H1 (cell line): ENCODE data around the gene UMOD. TPM values are rescaled to one million over a fixed set of nuclear protein-coding genes. Genes with fewer than 3 reads are reported as not detected.

ENCODE experiments used
- CTCF ChIA-PET: fragments of 300-600 bp; sonication (Branson Sonifier 250); formaldehyde crosslinking; loops from one replicate; lab custom pipeline; 2021; ENCODE audit not compliant: partially characterized antibody; lab: Charles Lee
- POLR2A ChIA-PET: fragments of 300-600 bp; sonication (Branson Sonifier 250); formaldehyde crosslinking; loops from one replicate; lab custom pipeline; 2021; ENCODE audit warnings: inconsistent platforms; ENCODE audit not compliant: partially characterized antibody; lab: Charles Lee
- DNase-seq, 2 experiments: peaks; one replicate each; pipeline versions ENCODE4 v3.0.0 to v3.0.0-alpha.2; 2010 to 2022; ENCODE audit warnings: low spot score in 2 of 2, low read depth in 1 of 2, mixed read lengths in 1 of 2
- FAIRE-seq: peaks from 2 replicates; lab custom pipeline; 2011; peaks lifted over from hg19 to GRCh38; lab: Jason Lieb, UNC
- H2AFZ ChIP-seq: 2 replicates; pipeline ENCODE4 v1.8.1; 2012; ENCODE audit warnings: low read length, inconsistent platforms
- H2AK5ac ChIP-seq: 2 replicates; pipeline ENCODE4 v1.6.1; 2013; ENCODE audit warnings: low read depth, low read length
- H2BK120ac ChIP-seq: replicated peaks from 2 replicates; pipeline ENCODE3; 2013; ENCODE audit warnings: low read depth, low read length, inconsistent platforms
- H2BK12ac ChIP-seq: 2 replicates; pipeline ENCODE4 v1.6.1; 2013; ENCODE audit warnings: low read depth, low read length
- H2BK15ac ChIP-seq: 2 replicates; pipeline ENCODE4 v1.6.1; 2013; ENCODE audit warnings: low read length
- H2BK20ac ChIP-seq: 2 replicates; pipeline ENCODE4 v1.6.1; 2013; ENCODE audit warnings: low read length
- H2BK5ac ChIP-seq: 2 replicates; pipeline ENCODE4 v1.6.1; 2013; ENCODE audit warnings: low read depth, low read length
- H3K14ac ChIP-seq: 2 replicates; pipeline ENCODE4 v1.6.1; 2013; ENCODE audit warnings: inconsistent platforms; ENCODE audit not compliant: insufficient read length
- H3K18ac ChIP-seq: 2 replicates; pipeline ENCODE4 v1.6.1; 2013; ENCODE audit warnings: low read length; ENCODE audit errors: extremely low read depth
- H3K23ac ChIP-seq: 2 replicates; pipeline ENCODE4 v1.6.1; 2013; ENCODE audit warnings: inconsistent platforms; ENCODE audit not compliant: insufficient read length
- H3K23me2 ChIP-seq: 2 replicates; pipeline ENCODE4 v1.6.1; 2013; ENCODE audit warnings: low read depth, low read length
- H3K27ac ChIP-seq: 2 replicates; pipeline ENCODE4 v1.6.1; 2011; ENCODE audit warnings: low read depth, low read length, inconsistent platforms
- H3K27me3 ChIP-seq, 4 experiments: replicated peaks in 1 of 4; 1 replicate in 1 of 4; 2 replicates in 3 of 4; pipeline versions ENCODE4 v1.6.1 to v1.8.1; 2011 to 2013; ENCODE audit warnings: low read length in 3 of 4, mild to moderate bottlenecking in 3 of 4, inconsistent platforms in 2 of 4, mixed read lengths in 2 of 4, moderate library complexity in 1 of 4; ENCODE audit not compliant: control insufficient read depth in 3 of 4, insufficient read depth in 3 of 4; ENCODE audit errors: extremely low read depth in 1 of 4
- H3K36me3 ChIP-seq, 4 experiments: 2 replicates each; pipeline versions ENCODE4 v1.6.1 to v1.8.1; 2011 to 2013; ENCODE audit warnings: mild to moderate bottlenecking in 4 of 4, low read length in 3 of 4, moderate library complexity in 2 of 4, control low read depth in 1 of 4, inconsistent platforms in 1 of 4; ENCODE audit not compliant: insufficient read depth in 4 of 4, control insufficient read depth in 2 of 4
- H3K4ac ChIP-seq: replicated peaks from 2 replicates; pipeline ENCODE3; 2013; ENCODE audit warnings: low read length, low read depth, mixed read lengths, inconsistent platforms; ENCODE audit not compliant: insufficient read length
- H3K4me1 ChIP-seq, 4 experiments: replicated peaks in 1 of 4; 1 replicate in 1 of 4; 2 replicates in 3 of 4; pipeline versions ENCODE4 v1.6.1 to v1.8.1; 2011 to 2013; ENCODE audit warnings: low read length in 3 of 4, inconsistent platforms in 2 of 4, mixed read lengths in 1 of 4; ENCODE audit not compliant: insufficient read depth in 4 of 4, control insufficient read depth in 3 of 4
- H3K4me2 ChIP-seq, 2 experiments: 2 replicates each; pipeline versions ENCODE4 v1.6.1 to v1.8.1; 2011 to 2013; ENCODE audit warnings: low read depth in 2 of 2, low read length in 2 of 2, control low read depth in 1 of 2, inconsistent platforms in 1 of 2, mild to moderate bottlenecking in 1 of 2; ENCODE audit not compliant: insufficient read depth in 1 of 2
- H3K4me3 ChIP-seq, 4 experiments: fragments of 200-600, 300-600 bp in 1 of 4; sonication (generic), shearing (Covaris generic), sonication (Bioruptor Twin) in 1 of 4; 2 replicates each; pipeline versions ENCODE4 v1.5.1 to v1.8.1; 2011 to 2016; ENCODE audit warnings: low read length in 4 of 4, low read depth in 3 of 4, control low read depth in 2 of 4, inconsistent platforms in 2 of 4, mild to moderate bottlenecking in 2 of 4, mixed read lengths in 1 of 4, moderate library complexity in 1 of 4; ENCODE audit not compliant: insufficient read depth in 2 of 4; ENCODE audit errors: extremely low read depth in 1 of 4
- H3K56ac ChIP-seq: replicated peaks from 2 replicates; pipeline ENCODE3; 2013; ENCODE audit warnings: low read depth, mild to moderate bottlenecking, mixed read lengths, low read length, inconsistent platforms; ENCODE audit not compliant: insufficient read length
- H3K79me1 ChIP-seq: 2 replicates; pipeline ENCODE4 v1.6.1; 2013; ENCODE audit warnings: low read depth, low read length, control low read depth
- H3K79me2 ChIP-seq, 2 experiments: 2 replicates each; pipeline versions ENCODE4 v1.6.1 to v1.8.1; 2012 to 2013; ENCODE audit warnings: low read length in 2 of 2, mild to moderate bottlenecking in 2 of 2, inconsistent platforms in 1 of 2; ENCODE audit not compliant: insufficient read depth in 2 of 2, control insufficient read depth in 1 of 2
- H3K9ac ChIP-seq, 4 experiments: replicated peaks in 1 of 4; 1 replicate in 1 of 4; 2 replicates in 3 of 4; pipeline versions ENCODE4 v1.6.1 to v1.8.1; 2011 to 2013; ENCODE audit warnings: low read depth in 3 of 4, low read length in 3 of 4, control low read depth in 2 of 4, mild to moderate bottlenecking in 2 of 4, moderate library complexity in 2 of 4, inconsistent platforms in 1 of 4; ENCODE audit errors: extremely low read depth in 1 of 4
- H3K9me3 ChIP-seq, 2 experiments: 2 replicates each; pipeline versions ENCODE4 v1.6.1 to v1.8.1; 2012 to 2013; ENCODE audit warnings: mild to moderate bottlenecking in 2 of 2, moderate library complexity in 2 of 2, control low read depth in 1 of 2, inconsistent platforms in 1 of 2, low read depth in 1 of 2, low read length in 1 of 2, mixed read lengths in 1 of 2; ENCODE audit not compliant: insufficient read depth in 2 of 2
- H4K20me1 ChIP-seq, 2 experiments: replicated peaks in 1 of 2; 2 replicates each; pipeline versions ENCODE3 to v1.8.1; 2011 to 2013; ENCODE audit warnings: inconsistent platforms in 2 of 2, low read length in 2 of 2, mild to moderate bottlenecking in 1 of 2; ENCODE audit not compliant: insufficient read depth in 2 of 2, control insufficient read depth in 1 of 2
- H4K5ac ChIP-seq: 2 replicates; pipeline ENCODE4 v1.6.1; 2013; ENCODE audit warnings: low read length, low read depth, mixed read lengths, inconsistent platforms; ENCODE audit not compliant: insufficient read length
- H4K8ac ChIP-seq: 2 replicates; pipeline ENCODE4 v1.8.0; 2013; ENCODE audit warnings: mild to moderate bottlenecking, moderate library complexity, low read length, inconsistent platforms; ENCODE audit not compliant: insufficient read depth; ENCODE audit errors: extremely low read depth
- H4K91ac ChIP-seq: replicated peaks from 2 replicates; pipeline ENCODE3; 2013; ENCODE audit warnings: low read length, mixed read lengths, inconsistent platforms; ENCODE audit not compliant: insufficient read length
- CBX8 ChIP-seq: fragments of 300-800, 300-1000 bp; sonication (generic); IDR thresholded peaks from 2 replicates; pipeline ENCODE4 v1.7.1; 2016; ENCODE audit warnings: low read depth, low read length, borderline replicate concordance
- POLR2A ChIP-seq, 2 experiments: IDR thresholded peaks; 1 replicate in 1 of 2; 2 replicates in 1 of 2; pipeline ENCODE4 v1.6.1; 2011; ENCODE audit warnings: low read depth in 2 of 2, low read length in 2 of 2, mild to moderate bottlenecking in 2 of 2; ENCODE audit errors: control extremely low read depth in 1 of 2
- RBBP5 ChIP-seq: IDR thresholded peaks from 2 replicates; pipeline ENCODE4 v1.7.1; 2012; ENCODE audit warnings: low read depth, mild to moderate bottlenecking, inconsistent platforms, low read length, moderate library complexity, borderline replicate concordance
- RFX5 ChIP-seq: IDR thresholded peaks from 2 replicates; pipeline ENCODE4 v1.6.1; 2011; ENCODE audit warnings: low read depth, low read length, improper control_type of control experiment, borderline replicate concordance
- SAP30 ChIP-seq: fragments of 300-600 bp; sonication (generic); IDR thresholded peaks from 2 replicates; pipeline ENCODE4 v1.7.1; 2012; ENCODE audit warnings: low read length, moderate library complexity, mild to moderate bottlenecking, inconsistent platforms; ENCODE audit not compliant: insufficient read depth, insufficient replicate concordance
- SIX5 ChIP-seq: IDR thresholded peaks from 2 replicates; pipeline ENCODE4 v1.6.1; 2011; ENCODE audit warnings: mild to moderate bottlenecking, low read depth, low read length
- WGBS, 2 experiments: shearing (Covaris generic) in 1 of 2; methylation state at CpG; one replicate each; pipeline versions ENCODE4 v1.1.6 to v1.1.7; 2013 to 2015; ENCODE audit warnings: low lambda C conversion rate in 2 of 2, mixed read lengths in 2 of 2, inconsistent platforms in 1 of 2, low coverage in 1 of 2, missing lambda C conversion rate in 1 of 2; ENCODE audit not compliant: insufficient replicate concordance in 2 of 2, insufficient coverage in 1 of 2, insufficient read length in 1 of 2; ENCODE audit errors: extremely low coverage in 1 of 2, missing lambda C conversion rate in 1 of 2; 5-methylcytosine and 5-hydroxymethylcytosine counted together
- polyA plus RNA-seq, 7 experiments: library from polyadenylated mRNA; depleted of rRNA in 3 of 7; stranded (reverse) in 5 of 7; unstranded in 2 of 7; fragments of >200 nt in 5 of 7; fragments of 200-250 nt in 2 of 7; gene quantifications; 1 replicate in 5 of 7; 2 replicates in 1 of 7; 4 replicates in 1 of 7; pipeline versions ENCODE4 v1.2.1 to v1.2.3, GENCODE V29; 2011 to 2013; ENCODE audit warnings: missing spikeins in 2 of 7, mixed read lengths in 2 of 7
- total RNA-seq: library from RNA; stranded (reverse); fragmentation: NEBNext Ultra II Directional; extraction: Animal tissue kit (Norgen Biotek cat#: 25700); gene quantifications from 2 replicates; pipeline ENCODE4 v1.2.1, GENCODE V29; 2021

The UMOD gene
- total and polyA plus RNA-seq, 2 of the 8 experiments (the other 6 are each of a cell fraction or from before 2014, with no cell fraction given): not detected

GRCh38 chr16:20306401-20306800 is 46.1 kb downstream of the UMOD start:
- Histone ChIP-seq H2BK20ac (no peak overlapping the region), H4K5ac (no peak overlapping the region), H3K36me3 (no peaks in the 10 kb centered on the region), H2BK120ac (no peak overlapping the region), H2BK5ac (no peak overlapping the region), H4K20me1 (peaks cover 0 to 2% of the 10 kb centered on the region in 2 experiments), H3K9me3 (no peaks in the 10 kb centered on the region; a peak in 1 of 4 replicates), H3K27ac (no peak overlapping the region), H2BK12ac (no peak overlapping the region), H3K23me2 (no peaks in the 10 kb centered on the region), H3K56ac (no peak overlapping the region), H4K91ac (no peak overlapping the region), H2AK5ac (no peak overlapping the region), H3K23ac (no peak overlapping the region), H4K8ac (no peak overlapping the region), H3K18ac (no peak overlapping the region), H3K4me3 (no peak overlapping the region), H3K79me1 (no peaks in the 10 kb centered on the region), H3K79me2 (no peaks in the 10 kb centered on the region), H2AFZ (no peak overlapping the region), H3K14ac (no peak overlapping the region), H3K4ac (no peak overlapping the region), H3K4me2 (no peak overlapping the region), H3K27me3 (no peaks in the 10 kb centered on the region), H3K9ac (no peak overlapping the region), H3K4me1 (no peaks in the 10 kb centered on the region), H2BK15ac (no peak overlapping the region)
- DNase-seq (no peak), FAIRE-seq (no peak)
- POLR2A ChIA-PET: no interaction called here
- CTCF ChIA-PET: interaction anchor here (0.5 to 3.2 kb wide), 4 partner anchors 28 to 399 kb away, joined by 3 to 19 read pairs (median 4); no protein-coding TSS in a partner anchor
- WGBS, 2 experiments: 90% methylated on average over 4 of the region's 4 CpGs; no CpG with 5 or more reads in 1 of the 2 experiments
- TF ChIP-seq SIX5: no peak
- no peak for TF ChIP-seq RBBP5
- no peak for TF ChIP-seq CBX8
- no peak for TF ChIP-seq RFX5
- TF ChIP-seq SAP30: no peak
- TF ChIP-seq POLR2A (IDR thresholded peaks at IDR 0.05; ENCODE audit: control extremely low read depth in 1 of 2, low read depth in 2 of 2, low read length in 2 of 2): no peak
